Fibroblast of lung (primary cell): ENCODE measurements around the gene ODF4. TPM values are rescaled to one million over a fixed set of nuclear protein-coding genes. Genes with fewer than 3 reads are reported as not detected.
A peak's percentile ranks its signal among the peaks of the same experiment; 100 is the strongest.

Source experiments
- DNase-seq, 2 donors: peaks; one replicate each; pipeline versions ENCODE4 v3.0.0 to v3.0.0-alpha.2; 2010; ENCODE audit warnings: low read depth in 2 of 2
- H2AFZ ChIP-seq: 2 replicates; pipeline ENCODE4 v1.5.1; 2012; ENCODE audit warnings: low read length, control low read depth, inconsistent platforms
- H3K27ac ChIP-seq: 2 replicates; pipeline ENCODE4 v1.5.1; 2011; ENCODE audit warnings: low read length, control low read depth; ENCODE audit not compliant: insufficient read depth
- H3K27me3 ChIP-seq: 2 replicates; pipeline ENCODE4 v1.5.1; 2011; ENCODE audit warnings: mild to moderate bottlenecking, low read length; ENCODE audit not compliant: control insufficient read depth, insufficient read depth
- H3K36me3 ChIP-seq: 2 replicates; pipeline ENCODE4 v1.5.1; 2011; ENCODE audit warnings: low read length; ENCODE audit not compliant: control insufficient read depth, insufficient read depth
- H3K4me1 ChIP-seq: 2 replicates; pipeline ENCODE4 v1.5.1; 2011; ENCODE audit warnings: low read length; ENCODE audit not compliant: control insufficient read depth, insufficient read depth; ENCODE audit errors: extremely low read depth
- H3K4me2 ChIP-seq: 2 replicates; pipeline ENCODE4 v1.5.1; 2011; ENCODE audit warnings: low read length, control low read depth; ENCODE audit not compliant: insufficient read depth; ENCODE audit errors: extremely low read depth
- H3K4me3 ChIP-seq, 4 experiments: fragments of 200-600 bp in 1 of 4; sonication (generic) in 1 of 4; replicated peaks in 1 of 4; 2 replicates each; pipeline ENCODE4 v1.5.1; 2011 to 2016; ENCODE audit warnings: low read length in 4 of 4, low read depth in 3 of 4, mild to moderate bottlenecking in 3 of 4, control low read depth in 2 of 4, inconsistent platforms in 1 of 4, mixed read lengths in 1 of 4; ENCODE audit not compliant: insufficient read depth in 1 of 4; ENCODE audit errors: control extremely low read depth in 1 of 4
- H3K79me2 ChIP-seq: 2 replicates; pipeline ENCODE4 v1.5.1; 2012; ENCODE audit warnings: mild to moderate bottlenecking, low read length, inconsistent platforms; ENCODE audit not compliant: control insufficient read depth, insufficient read depth
- H3K9ac ChIP-seq: 2 replicates; pipeline ENCODE4 v1.5.1; 2011; ENCODE audit warnings: mild to moderate bottlenecking, low read length, control low read depth; ENCODE audit not compliant: insufficient read depth
- H3K9me3 ChIP-seq: 2 replicates; pipeline ENCODE4 v1.5.1; 2012; ENCODE audit warnings: low read depth, low read length; ENCODE audit not compliant: control insufficient read depth, insufficient read depth
- H4K20me1 ChIP-seq: 2 replicates; pipeline ENCODE4 v1.5.1; 2011; ENCODE audit warnings: low read length; ENCODE audit not compliant: control insufficient read depth, insufficient read depth; ENCODE audit errors: extremely low read depth
- CTCF ChIP-seq, 2 donors: IDR thresholded peaks in 1 of 2; conservative IDR thresholded peaks in 1 of 2; 1 replicate in 1 of 2; 2 replicates in 1 of 2; pipeline ENCODE4 v1.5.1; 2011 to 2012; ENCODE audit warnings: low read length in 2 of 2, control low read depth in 1 of 2, inconsistent platforms in 1 of 2, low read depth in 1 of 2, mild to moderate bottlenecking in 1 of 2
- EZH2 ChIP-seq: IDR thresholded peaks from 2 replicates; pipeline ENCODE4 v1.5.1; 2012; ENCODE audit warnings: low read length, control low read depth, mild to moderate bottlenecking; ENCODE audit errors: missing control alignments
- polyA plus RNA-seq, 2 donors: library from polyadenylated mRNA; depleted of rRNA in 1 of 2; stranded (reverse) in 1 of 2; unstranded in 1 of 2; fragments of >200 nt; gene quantifications; 2 replicates each; pipeline ENCODE4 v1.2.1, GENCODE V29; 2011 to 2012; ENCODE audit warnings: missing spikeins in 1 of 2
- total RNA-seq: library from RNA; depleted of rRNA; stranded (reverse); fragments of >200 nt; gene quantifications from 2 replicates; pipeline ENCODE4 v1.2.1, GENCODE V29; 2014

Gene ODF4
- total and polyA plus RNA-seq, 2 donors (not counting 1 experiment from before 2014, with no cell fraction given): not detected

GRCh38 chr17:8350339-8350738, 10.7 kb downstream of the ODF4 start:
- Histone ChIP-seq H3K9me3 (no peaks in the 10 kb centered on the region), H3K4me1 (no peaks in the 10 kb centered on the region), H3K4me3 (no peak overlapping the region), H3K4me2 (no peak overlapping the region), H4K20me1 (no peaks in the 10 kb centered on the region), H3K79me2 (no peaks in the 10 kb centered on the region), H3K9ac (no peak overlapping the region), H3K27me3 (peaks cover 7% of the 10 kb centered on the region), H2AFZ (no peak overlapping the region), H3K27ac (no peak overlapping the region), H3K36me3 (no peaks in the 10 kb centered on the region)
- TF ChIP-seq CTCF (conservative IDR thresholded peaks at IDR 0.05 in 1 of 2, IDR thresholded peaks at IDR 0.05 in 1 of 2; ENCODE audit: low read depth in 1 of 2, low read length in 2 of 2) (no peak), EZH2 (no peak)
- DNase-seq: no peak

GRCh38 chr17:8353736-8354135, 14.1 kb downstream of the ODF4 start:
- H3K9me3 ChIP-seq: no peaks in the 10 kb centered on the region
- no peak overlapping the region for H3K4me2 ChIP-seq
- no peak overlapping the region for H2AFZ ChIP-seq
- H3K27me3 ChIP-seq: no peaks in the 10 kb centered on the region
- H3K4me3 ChIP-seq: no peak overlapping the region
- DNase-seq: no peak
- no peak overlapping the region for H3K9ac ChIP-seq
- H3K4me1 ChIP-seq: no peaks in the 10 kb centered on the region
- H4K20me1 ChIP-seq: no peaks in the 10 kb centered on the region
- TF ChIP-seq CTCF (conservative IDR thresholded peaks at IDR 0.05 in 1 of 2, IDR thresholded peaks at IDR 0.05 in 1 of 2; ENCODE audit: low read depth in 1 of 2, low read length in 2 of 2): no peak
- no peaks in the 10 kb centered on the region for H3K79me2 ChIP-seq
- no peak overlapping the region for H3K27ac ChIP-seq
- no peaks in the 10 kb centered on the region for H3K36me3 ChIP-seq

GRCh38 chr17:8354236-8354635, 14.6 kb downstream of the ODF4 start:
- Histone ChIP-seq H2AFZ (no peak overlapping the region), H3K9me3 (no peaks in the 10 kb centered on the region), H4K20me1 (no peaks in the 10 kb centered on the region), H3K27ac (no peak overlapping the region), H3K36me3 (no peaks in the 10 kb centered on the region), H3K27me3 (no peaks in the 10 kb centered on the region), H3K9ac (no peak overlapping the region), H3K4me3 (no peak overlapping the region), H3K4me2 (no peak overlapping the region), H3K4me1 (no peaks in the 10 kb centered on the region), H3K79me2 (no peaks in the 10 kb centered on the region)
- DNase-seq: peak in 1 of 2 donors; percentile 23
- TF ChIP-seq CTCF (conservative IDR thresholded peaks at IDR 0.05 in 1 of 2, IDR thresholded peaks at IDR 0.05 in 1 of 2; ENCODE audit: low read depth in 1 of 2, low read length in 2 of 2) (no peak), EZH2 (no peak)
